Hepatocyte (in vitro differentiated cells): ENCODE data around the gene PPDPF. TPM values are rescaled to one million over a fixed set of nuclear protein-coding genes. Genes with fewer than 3 reads are reported as not detected.
"Not testable (repeated sequence)": the region's sequence is repeated elsewhere in the genome, so short reads cannot be mapped to it uniquely, and the experiment has no call there.

ENCODE experiments used
- DNase-seq: peaks from one replicate; pipeline ENCODE4 v3.0.0-alpha.2; 2016; ENCODE audit warnings: low spot score
- H2AFZ ChIP-seq: fragments of 200-600 bp; sonication (generic); 2 replicates; pipeline ENCODE4 v1.6.0; 2016; ENCODE audit warnings: antibody characterized with exemption, mild to moderate bottlenecking
- H3K27ac ChIP-seq: fragments of 200-600 bp; sonication (generic); 2 replicates; pipeline ENCODE4 v1.5.1; 2016; ENCODE audit warnings: mild to moderate bottlenecking
- H3K27me3 ChIP-seq: fragments of 200-600 bp; sonication (generic); 2 replicates; pipeline ENCODE4 v1.6.1; 2016
- H3K36me3 ChIP-seq: fragments of 200-600 bp; sonication (generic); replicated peaks from 2 replicates; pipeline ENCODE4 v1.5.1; 2016; ENCODE audit warnings: low read depth; ENCODE audit not compliant: insufficient read depth
- H3K4me1 ChIP-seq: fragments of 200-600 bp; sonication (generic); 2 replicates; pipeline ENCODE4 v1.5.1; 2016; ENCODE audit warnings: mild to moderate bottlenecking, moderate library complexity; ENCODE audit not compliant: insufficient read depth
- H3K4me2 ChIP-seq: fragments of 200-600 bp; sonication (generic); 2 replicates; pipeline ENCODE4 v1.6.0; 2016
- H3K4me3 ChIP-seq: fragments of 200-600 bp; sonication (generic); 2 replicates; pipeline ENCODE4 v1.5.1; 2016; ENCODE audit warnings: mild to moderate bottlenecking
- H3K79me2 ChIP-seq: fragments of 200-600 bp; sonication (generic); 2 replicates; pipeline ENCODE4 v1.6.0; 2017; ENCODE audit warnings: mild to moderate bottlenecking
- H3K9me2 ChIP-seq: fragments of 200-600 bp; sonication (generic); replicated peaks from 2 replicates; pipeline ENCODE4 v1.6.0; 2017; ENCODE audit warnings: mild to moderate bottlenecking; ENCODE audit not compliant: insufficient read depth
- H3K9me3 ChIP-seq: fragments of 200-600 bp; sonication (generic); 2 replicates; pipeline ENCODE4 v1.5.1; 2016; ENCODE audit warnings: low read depth, mild to moderate bottlenecking
- H4K20me1 ChIP-seq: fragments of 200-600 bp; sonication (generic); 2 replicates; pipeline ENCODE4 v1.6.0; 2016; ENCODE audit warnings: mild to moderate bottlenecking; ENCODE audit not compliant: insufficient read depth, poor library complexity, severe bottlenecking
- CTCF ChIP-seq: fragments of 200-600 bp; sonication (generic); IDR thresholded peaks from 2 replicates; pipeline ENCODE4 v1.5.1; 2016; ENCODE audit warnings: antibody characterized with exemption, mild to moderate bottlenecking; ENCODE audit not compliant: poor library complexity
- EZH2 ChIP-seq: fragments of 200-600 bp; sonication (generic); IDR thresholded peaks from 2 replicates; pipeline ENCODE4 v1.6.1; 2016; ENCODE audit warnings: antibody characterized with exemption, mild to moderate bottlenecking, borderline replicate concordance
- EZH2phosphoT487 ChIP-seq: fragments of 200-600 bp; sonication (generic); IDR thresholded peaks from one replicate; pipeline ENCODE4 v1.6.1; 2018; ENCODE audit warnings: antibody characterized with exemption, mild to moderate bottlenecking, low read depth, moderate library complexity; ENCODE audit not compliant: unreplicated experiment, severe bottlenecking
- WGBS: methylation state at CpG from one replicate; pipeline ENCODE4 v1.1.6; 2016; ENCODE audit warnings: low lambda C conversion rate; ENCODE audit errors: missing lambda C conversion rate; 5-methylcytosine and 5-hydroxymethylcytosine counted together
- polyA plus RNA-seq: library from polyadenylated mRNA; unstranded; fragments of >200 nt; fragmentation: Nextera tagmentation; extraction: Ambion mirVana; gene quantifications from 2 replicates; pipeline ENCODE4 v1.2.1, GENCODE V29; 2016
- total RNA-seq: library from RNA; depleted of rRNA; stranded (reverse); fragments of >200 nt; gene quantifications from 2 replicates; pipeline ENCODE4 v1.2.3, GENCODE V29; 2014

The PPDPF gene
- total and polyA plus RNA-seq, 2 experiments from 2014 or later = 55.1 to 333 TPM

- H3K9me2 ChIP-seq = no peaks in the 10 kb centered on the region
- no peaks in the 10 kb centered on the region for H3K4me1 ChIP-seq
- peaks cover 42% of the 10 kb centered on the region for H3K27me3 ChIP-seq
- no peak overlapping the region for H3K4me2 ChIP-seq
- no peak overlapping the region for H3K27ac ChIP-seq
- no peaks in the 10 kb centered on the region for H3K79me2 ChIP-seq
- H3K9me3 ChIP-seq = no peaks in the 10 kb centered on the region
- H3K36me3 ChIP-seq = no peaks in the 10 kb centered on the region
- no peak for TF ChIP-seq CTCF
- no peak for TF ChIP-seq EZH2phosphoT487
- TF ChIP-seq EZH2 = no peak
- H4K20me1 ChIP-seq = no peaks in the 10 kb centered on the region
- no peak for DNase-seq
- no peak overlapping the region for H3K4me3 ChIP-seq
- no peak overlapping the region for H2AFZ ChIP-seq
- WGBS = 91% methylated on average over 32 of the region's 34 CpGs
These were observed 41.9 kb upstream of the PPDPF start for GRCh38 chr20:63478346-63479302.

GRCh38 chr20:63479695-63480419, 40.7 kb upstream of the PPDPF start:
- not testable (repeated sequence) for H3K9me3 ChIP-seq, H3K4me3 ChIP-seq, H3K4me1 ChIP-seq, H4K20me1 ChIP-seq, H3K27ac ChIP-seq, H3K4me2 ChIP-seq, H3K9me2 ChIP-seq, H3K79me2 ChIP-seq, H3K36me3 ChIP-seq, H2AFZ ChIP-seq, DNase-seq
- H3K27me3 ChIP-seq = peaks cover 30% of the 10 kb centered on the region
- 75% methylated on average over 18 of the region's 32 CpGs for WGBS

- Histone ChIP-seq H3K79me2 (no peaks in the 10 kb centered on the region), H3K4me1 (no peaks in the 10 kb centered on the region), H3K9me2 (no peaks in the 10 kb centered on the region), H3K4me3 (no peak overlapping the region), H2AFZ (no peak overlapping the region), H3K36me3 (no peaks in the 10 kb centered on the region), H3K27ac (no peak overlapping the region), H3K27me3 (peaks cover 18% of the 10 kb centered on the region), H3K4me2 (no peak overlapping the region), H4K20me1 (no peaks in the 10 kb centered on the region), H3K9me3 (no peaks in the 10 kb centered on the region)
- DNase-seq = no peak
- 77% methylated on average over 12 of the region's 12 CpGs for WGBS
- TF ChIP-seq EZH2 (no peak), CTCF (no peak), EZH2phosphoT487 (no peak)
These were observed 39.1 kb upstream of the PPDPF start for GRCh38 chr20:63481503-63481902.

GRCh38 chr20:63482021-63482587, 38.5 kb upstream of the PPDPF start:
- Histone ChIP-seq H3K9me2 (no peaks in the 10 kb centered on the region), H3K79me2 (no peaks in the 10 kb centered on the region), H2AFZ (no peak overlapping the region), H3K4me3 (no peak overlapping the region), H3K27me3 (peaks cover 14% of the 10 kb centered on the region), H3K36me3 (no peaks in the 10 kb centered on the region), H3K9me3 (no peaks in the 10 kb centered on the region), H4K20me1 (no peaks in the 10 kb centered on the region), H3K4me2 (no peak overlapping the region), H3K27ac (no peak overlapping the region), H3K4me1 (no peaks in the 10 kb centered on the region)
- WGBS = 48% methylated on average over 9 of the region's 11 CpGs
- TF ChIP-seq EZH2phosphoT487 = no peak
- TF ChIP-seq EZH2 = no peak
- TF ChIP-seq CTCF = no peak
- DNase-seq = no peak
